ENCODE results near the gene NDUFAF8.

NDUFAF8 gene

DNA sequence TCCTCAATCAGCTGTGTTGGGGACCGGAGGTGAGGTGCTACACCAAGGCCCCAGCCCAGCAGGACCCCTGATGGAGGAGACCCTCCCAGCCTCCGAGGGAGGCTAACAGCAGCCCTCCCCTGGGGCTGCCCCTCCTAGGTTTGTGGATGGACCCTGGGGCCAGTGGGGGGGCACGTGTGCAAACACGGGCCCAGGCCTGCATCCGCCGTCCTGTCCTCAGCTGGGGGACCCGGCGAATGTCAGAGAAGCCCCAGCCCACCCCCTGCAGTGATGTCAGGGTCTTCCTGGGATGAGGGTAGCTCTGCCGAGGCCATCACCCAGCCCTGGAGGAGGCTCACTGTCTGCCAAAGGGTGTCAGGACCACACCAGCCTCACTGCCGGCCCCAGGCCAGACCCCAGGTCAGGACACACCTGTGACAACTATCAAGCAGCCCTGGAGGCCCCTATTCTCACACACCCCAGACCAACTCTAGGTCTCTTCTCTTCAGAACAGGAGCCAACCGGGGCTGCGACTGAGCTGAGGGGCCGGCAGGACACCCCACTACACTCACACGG is 43.1 kb upstream of the NDUFAF8 start:
- DNase-seq = no peak
- H3K4me1 ChIP-seq = peaks cover 20% of the 10 kb centered on the region
- H3K27me3 ChIP-seq = no peaks in the 10 kb centered on the region
- no peak overlapping the region for H3K4me3 ChIP-seq (ENCODE audit: low read depth, low read length)
- TF ChIP-seq, protein P1, sequence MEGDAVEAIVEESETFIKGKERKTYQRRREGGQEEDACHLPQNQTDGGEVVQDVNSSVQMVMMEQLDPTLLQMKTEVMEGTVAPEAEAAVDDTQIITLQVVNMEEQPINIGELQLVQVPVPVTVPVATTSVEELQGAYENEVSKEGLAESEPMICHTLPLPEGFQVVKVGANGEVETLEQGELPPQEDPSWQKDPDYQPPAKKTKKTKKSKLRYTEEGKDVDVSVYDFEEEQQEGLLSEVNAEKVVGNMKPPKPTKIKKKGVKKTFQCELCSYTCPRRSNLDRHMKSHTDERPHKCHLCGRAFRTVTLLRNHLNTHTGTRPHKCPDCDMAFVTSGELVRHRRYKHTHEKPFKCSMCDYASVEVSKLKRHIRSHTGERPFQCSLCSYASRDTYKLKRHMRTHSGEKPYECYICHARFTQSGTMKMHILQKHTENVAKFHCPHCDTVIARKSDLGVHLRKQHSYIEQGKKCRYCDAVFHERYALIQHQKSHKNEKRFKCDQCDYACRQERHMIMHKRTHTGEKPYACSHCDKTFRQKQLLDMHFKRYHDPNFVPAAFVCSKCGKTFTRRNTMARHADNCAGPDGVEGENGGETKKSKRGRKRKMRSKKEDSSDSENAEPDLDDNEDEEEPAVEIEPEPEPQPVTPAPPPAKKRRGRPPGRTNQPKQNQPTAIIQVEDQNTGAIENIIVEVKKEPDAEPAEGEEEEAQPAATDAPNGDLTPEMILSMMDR (IDR thresholded peaks at IDR 0.05; ENCODE audit: low read depth, low read length) = no peak
- H3K9me3 ChIP-seq = no peaks in the 10 kb centered on the region
- peaks cover 12% of the 10 kb centered on the region for H3K36me3 ChIP-seq

DNA sequence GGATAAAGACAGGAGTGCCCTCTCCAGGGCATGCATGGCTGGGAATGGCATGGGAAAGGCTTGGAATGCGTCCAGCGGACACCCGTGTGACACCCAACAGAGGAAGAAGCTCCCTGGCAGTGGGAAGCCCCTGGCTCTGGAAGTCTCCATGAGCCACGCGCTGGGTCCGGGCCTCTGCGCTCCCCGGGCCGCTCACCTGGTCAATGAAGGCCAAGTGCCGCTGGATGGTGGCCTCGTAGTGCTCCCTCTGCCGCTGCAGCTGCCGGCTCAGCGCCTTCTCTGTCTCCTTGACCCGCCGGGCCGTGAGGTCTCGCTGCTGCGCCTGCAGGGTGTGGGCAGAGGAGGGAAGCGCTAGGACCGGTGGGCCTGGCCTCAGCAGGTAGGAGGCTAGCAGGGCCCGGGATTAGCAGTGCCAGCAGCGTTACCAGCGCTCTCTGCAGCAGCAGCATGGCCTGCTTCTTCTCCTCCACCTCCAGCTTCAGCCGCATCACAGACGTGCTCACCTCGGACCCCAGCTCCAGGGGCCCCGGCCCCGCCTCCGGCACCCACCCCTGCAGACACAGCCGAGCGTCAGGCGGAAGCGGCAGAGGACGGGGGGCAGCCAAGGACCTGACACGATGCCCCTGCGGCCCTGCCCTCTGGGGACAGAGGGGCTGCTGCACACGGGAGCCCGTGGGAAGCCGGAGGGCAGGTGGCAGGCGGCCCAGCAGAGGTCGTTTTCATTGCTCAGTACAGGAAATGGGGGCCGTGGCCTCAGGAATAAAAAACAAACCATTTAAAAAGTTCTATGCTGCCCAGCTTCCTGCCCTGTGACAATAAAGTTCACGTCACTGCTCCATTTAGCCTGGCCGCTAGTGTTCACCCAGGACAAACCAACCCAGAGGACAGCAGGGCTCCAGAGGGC is 42.4 kb upstream of the NDUFAF8 start:
- no peak for DNase-seq
- Histone ChIP-seq H3K9me3 (no peaks in the 10 kb centered on the region), H3K4me3 (ENCODE audit: low read depth, low read length) (no peak overlapping the region), H3K36me3 (peaks cover 12% of the 10 kb centered on the region), H3K4me1 (peaks cover 23% of the 10 kb centered on the region), H3K27me3 (no peaks in the 10 kb centered on the region)
- TF ChIP-seq, protein P1 (IDR thresholded peaks at IDR 0.05; ENCODE audit: low read depth, low read length) = no peak

DNA sequence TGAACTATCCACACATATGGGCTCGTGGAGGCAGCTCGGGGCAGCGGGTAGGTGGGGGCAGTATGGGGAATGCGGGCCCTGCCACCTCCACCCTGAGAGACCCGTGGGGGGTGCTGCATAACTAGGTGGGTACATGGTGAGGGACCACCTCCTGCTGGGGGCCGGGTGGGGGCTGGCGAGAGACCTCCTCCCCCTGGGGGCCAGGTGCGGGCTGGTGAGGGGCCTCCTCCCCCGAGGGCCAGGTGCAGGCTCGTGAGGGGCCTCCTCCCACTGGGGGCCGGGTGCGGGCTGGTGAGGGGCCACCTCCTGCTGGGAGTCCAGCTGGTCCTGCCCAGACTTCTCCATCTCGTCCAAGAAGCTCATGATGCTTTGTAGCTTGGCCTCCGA is 41.7 kb upstream of the NDUFAF8 start:
- Histone ChIP-seq H3K9me3 (no peaks in the 10 kb centered on the region), H3K4me3 (ENCODE audit: low read depth, low read length) (no peak overlapping the region), H3K27me3 (no peaks in the 10 kb centered on the region), H3K36me3 (peaks cover 12% of the 10 kb centered on the region), H3K4me1 (peaks cover 23% of the 10 kb centered on the region)
- DNase-seq = no peak
- TF ChIP-seq, protein P1 (IDR thresholded peaks at IDR 0.05; ENCODE audit: low read depth, low read length) = no peak

DNA sequence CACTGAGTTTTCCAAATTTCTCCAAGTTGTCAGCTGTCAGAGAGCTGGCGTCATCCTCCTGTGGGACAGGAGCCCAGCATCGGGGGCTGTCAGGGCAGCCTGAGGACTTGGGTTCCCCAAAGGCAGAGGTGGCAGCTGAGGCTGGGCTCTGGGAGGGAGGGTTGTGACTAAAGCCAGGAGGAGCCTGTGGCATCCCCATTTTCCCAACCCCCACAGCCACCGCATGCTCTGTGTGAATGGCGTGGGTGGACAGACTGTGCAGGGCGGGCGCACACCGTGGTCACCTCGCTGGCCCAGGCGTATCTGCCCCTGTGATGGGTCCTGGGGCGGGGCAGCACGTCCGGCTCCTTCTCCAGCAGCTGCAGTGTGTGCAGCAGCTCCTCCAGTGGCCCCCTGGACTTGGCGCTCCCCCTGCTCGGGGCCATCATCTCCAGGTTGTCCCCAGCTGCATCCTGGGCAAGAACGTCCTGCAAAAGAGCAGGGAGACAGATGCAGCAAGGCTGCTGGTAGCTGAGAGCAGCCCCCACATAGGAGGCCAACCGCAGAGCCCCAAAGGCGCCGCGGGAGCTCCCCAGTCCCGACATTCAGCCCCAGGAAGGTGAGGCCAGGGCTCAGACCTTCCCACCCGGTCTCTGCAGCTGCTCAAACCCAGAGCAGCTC is 41.2 kb upstream of the NDUFAF8 start:
- Histone ChIP-seq H3K27me3 (no peaks in the 10 kb centered on the region), H3K4me3 (ENCODE audit: low read depth, low read length) (no peak overlapping the region), H3K36me3 (peaks cover 12% of the 10 kb centered on the region), H3K9me3 (no peaks in the 10 kb centered on the region), H3K4me1 (peaks cover 23% of the 10 kb centered on the region)
- TF ChIP-seq, protein P1 (IDR thresholded peaks at IDR 0.05; ENCODE audit: low read depth, low read length) = no peak
- DNase-seq = no peak

DNA sequence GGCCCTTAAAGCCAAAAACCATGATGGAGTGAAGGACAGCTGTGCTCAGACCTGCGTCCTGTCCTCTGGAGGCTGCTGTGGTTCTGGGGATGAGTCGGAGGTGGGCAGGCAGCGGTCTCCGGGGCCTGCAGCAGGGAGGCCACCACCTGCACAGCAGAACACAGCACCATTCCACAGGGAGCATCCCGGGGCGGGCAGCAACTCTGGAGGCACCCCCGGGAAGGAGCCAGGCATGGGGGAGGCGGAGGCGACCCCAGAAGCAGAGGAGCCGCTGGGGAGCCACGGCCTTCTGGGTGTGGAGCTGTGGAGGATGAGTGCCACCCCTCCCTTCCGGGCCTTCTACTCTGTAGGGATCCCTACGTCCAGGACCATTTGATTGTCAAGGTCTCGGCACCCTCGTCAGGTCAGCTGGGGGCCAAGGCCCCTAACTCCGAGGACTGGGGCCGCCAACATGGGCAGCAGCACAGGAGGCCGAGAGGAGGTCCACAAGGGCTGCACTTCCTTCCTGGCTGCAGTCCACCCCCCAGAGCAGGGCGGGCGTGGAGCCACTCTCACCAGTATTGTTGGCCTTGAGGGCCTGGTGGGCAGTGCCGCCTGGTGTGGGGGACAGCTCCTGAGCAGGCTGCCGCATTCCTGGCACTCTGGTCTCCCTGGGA is 40.2 kb upstream of the NDUFAF8 start:
- DNase-seq = no peak
- peaks cover 12% of the 10 kb centered on the region for H3K36me3 ChIP-seq

More for the DNA sequence above, 40.2 kb upstream of the NDUFAF8 start:
- H3K4me1 ChIP-seq = peaks cover 13% of the 10 kb centered on the region
- no peak overlapping the region for H3K4me3 ChIP-seq (ENCODE audit: low read depth, low read length)
- H3K9me3 ChIP-seq = no peaks in the 10 kb centered on the region
- no peaks in the 10 kb centered on the region for H3K27me3 ChIP-seq
- TF ChIP-seq, protein P1 (IDR thresholded peaks at IDR 0.05; ENCODE audit: low read depth, low read length) = no peak
